NCI-H510A treated with DMSO at 0.1 percent for 48 hours (cell line): ENCODE data around the gene MSMB.
A peak's percentile ranks its signal among the peaks of the same experiment; 100 is the strongest.

ENCODE experiments used
- DNase-seq: peaks from one replicate; lab custom pipeline; 2025; lab: John Stamatoyannopoulos, UW

Gene MSMB

GRCh38 chr10:46033602-46034011, 12.5 kb downstream of the MSMB start:
- DNase-seq: no peak

GRCh38 chr10:46031648-46032532, 14.2 kb downstream of the MSMB start:
- DNase-seq: no peak

GRCh38 chr10:46030091-46030937, 15.8 kb downstream of the MSMB start, which contains the start of gene NCOA4:
Gene NCOA4 (minus strand): TSS chr10:46030623. CDS start chr10:46016680, 13,943 bp downstream.
- DNase-seq: peak; percentile 83

GRCh38 chr10:46029461-46030030, 16.5 kb downstream of the MSMB start:
- DNase-seq: no peak

GRCh38 chr10:46028584-46029460, 17.2 kb downstream of the MSMB start:
- DNase-seq: peak; percentile 55

- DNase-seq: no peak
Measured at GRCh38 chr10:46026106-46026505, 20.0 kb downstream of the MSMB start.

- no peak for DNase-seq
Measured at GRCh38 chr10:46025406-46025805, 20.7 kb downstream of the MSMB start.

GRCh38 chr10:46024948-46025347, 21.1 kb downstream of the MSMB start:
- no peak for DNase-seq

GRCh38 chr10:46022978-46023702, 22.9 kb downstream of the MSMB start:
- peak; percentile 76 for DNase-seq

- no peak for DNase-seq
Measured at GRCh38 chr10:46020344-46020657, 25.8 kb downstream of the MSMB start.

GRCh38 chr10:46019569-46020343, 26.3 kb downstream of the MSMB start:
- DNase-seq: no peak

GRCh38 chr10:46019177-46019528, 26.9 kb downstream of the MSMB start:
- DNase-seq: no peak

- DNase-seq: no peak
Measured at GRCh38 chr10:46018453-46019176, 27.5 kb downstream of the MSMB start.

- no peak for DNase-seq
Measured at GRCh38 chr10:46017733-46018132, 28.3 kb downstream of the MSMB start.

- no peak for DNase-seq
Measured at GRCh38 chr10:46016811-46017210, 29.3 kb downstream of the MSMB start.

- DNase-seq: no peak
Measured at GRCh38 chr10:46016190-46016589, 29.9 kb downstream of the MSMB start.

GRCh38 chr10:46014683-46015405, 31.2 kb downstream of the MSMB start:
- no peak for DNase-seq

GRCh38 chr10:46014206-46014605, 31.9 kb downstream of the MSMB start:
- no peak for DNase-seq

- no peak for DNase-seq
Measured at GRCh38 chr10:46012746-46013145, 33.3 kb downstream of the MSMB start.
